ENCODE data around the gene MISP3.

Gene MISP3

GRCh38 chr19:14105680-14106079 is 33.1 kb downstream of the MISP3 start:
- no peak for DNase-seq

DNA sequence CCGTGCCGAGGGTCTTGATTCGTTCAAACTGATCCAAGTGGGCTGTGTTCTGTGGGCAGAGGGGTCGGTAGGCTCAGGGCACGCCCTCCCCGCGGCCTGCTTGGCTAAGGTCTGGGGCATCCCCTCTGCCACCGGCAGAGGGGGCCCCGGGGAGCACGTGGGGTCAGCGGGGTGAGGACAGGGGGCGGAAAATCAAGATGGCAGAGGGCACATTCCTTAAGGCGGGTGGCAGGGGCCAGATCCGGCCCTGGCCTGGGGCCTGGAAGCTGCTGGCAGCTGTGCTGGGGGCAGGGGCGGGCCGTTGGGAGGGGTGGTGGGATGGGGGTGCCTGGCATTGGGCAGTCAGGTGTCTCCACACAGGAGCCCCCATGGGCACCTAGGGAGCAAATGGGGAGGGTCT is 34.3 kb downstream of the MISP3 start:
- no peak for DNase-seq

DNA sequence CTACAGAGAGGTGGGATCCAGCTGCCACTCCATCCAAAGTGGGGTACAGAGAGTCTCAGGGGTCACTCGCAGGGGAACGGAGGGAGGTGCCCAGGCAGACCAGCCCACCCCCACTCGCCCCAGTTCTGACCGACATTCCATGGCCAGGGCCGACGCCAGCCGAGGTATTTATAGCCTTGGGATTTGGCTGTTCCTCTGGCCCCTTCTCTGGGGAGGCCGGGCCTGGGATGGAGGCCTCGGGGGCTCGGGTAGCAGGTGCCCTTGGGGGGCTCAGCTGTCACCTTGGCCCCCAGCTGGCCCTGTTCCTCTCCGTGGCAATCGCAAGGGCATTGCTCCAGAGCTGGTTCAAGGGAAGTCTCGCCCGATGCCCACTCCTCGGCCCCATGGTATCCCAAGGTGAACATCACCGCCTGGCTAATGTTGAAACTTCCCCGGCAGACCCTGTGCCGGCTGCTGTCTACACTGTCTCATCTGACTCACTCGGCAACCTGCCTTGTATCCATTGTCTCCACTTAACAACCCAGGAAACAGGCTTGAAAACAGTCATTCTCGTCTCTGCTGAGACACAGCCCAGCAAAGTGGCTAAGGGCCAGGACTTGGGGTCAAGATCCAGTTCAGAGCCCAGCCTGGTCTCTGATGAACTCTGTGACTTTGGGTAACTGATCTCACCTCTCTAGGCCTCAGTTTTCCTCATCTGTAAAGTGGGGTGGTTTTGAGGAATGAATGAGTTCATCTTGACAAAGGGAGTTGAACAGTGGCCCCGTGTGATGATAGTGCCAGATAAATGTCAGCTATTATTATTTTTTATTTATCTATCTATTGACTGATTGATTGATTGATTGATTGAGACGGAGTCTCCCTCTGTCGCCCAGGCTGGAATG is 35.2 kb downstream of the MISP3 start:
- DNase-seq: no peak

- no peak for DNase-seq
Measured at GRCh38 chr19:14110650-14111049, 38.1 kb downstream of the MISP3 start.

- DNase-seq: no peak
Measured at GRCh38 chr19:14111486-14111885, 38.9 kb downstream of the MISP3 start.

- no peak for DNase-seq
Measured at GRCh38 chr19:14112051-14112808, 39.6 kb downstream of the MISP3 start.

- DNase-seq: no peak
Measured at GRCh38 chr19:14112809-14113385, 40.3 kb downstream of the MISP3 start.

DNA sequence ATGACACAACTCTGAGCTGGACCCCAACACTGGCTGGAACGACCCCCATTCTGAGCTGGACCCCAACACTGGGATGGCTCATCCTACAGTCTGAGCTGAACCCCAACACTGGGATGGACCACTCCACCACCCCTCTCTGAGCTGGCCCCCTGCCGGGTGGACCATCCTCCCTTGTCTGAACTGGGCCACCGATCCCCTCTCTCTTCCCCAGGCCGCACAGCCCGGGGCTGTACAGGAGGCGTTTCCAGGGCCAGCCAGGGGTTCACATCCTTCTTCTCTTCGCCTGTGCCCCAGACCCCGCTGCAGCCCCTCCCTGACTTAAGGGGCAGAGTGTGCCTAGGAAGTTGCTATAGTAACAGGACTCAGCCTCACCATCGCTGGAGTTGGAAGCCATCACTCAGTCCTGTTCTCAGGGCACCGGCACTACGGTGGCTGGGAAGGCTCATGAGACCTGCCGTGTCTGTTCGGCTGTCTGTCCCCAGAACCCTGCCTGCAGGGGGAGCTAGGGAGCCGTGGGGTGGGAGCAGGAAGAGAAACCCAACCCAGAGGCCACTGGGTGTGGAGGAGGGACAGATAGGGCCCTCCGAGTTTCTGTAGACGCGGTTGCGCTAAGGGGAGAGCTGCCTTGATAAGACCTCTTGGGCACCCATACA is 41.3 kb downstream of the MISP3 start:
- DNase-seq: peak in 1 of 4 experiments; percentile 22

DNA sequence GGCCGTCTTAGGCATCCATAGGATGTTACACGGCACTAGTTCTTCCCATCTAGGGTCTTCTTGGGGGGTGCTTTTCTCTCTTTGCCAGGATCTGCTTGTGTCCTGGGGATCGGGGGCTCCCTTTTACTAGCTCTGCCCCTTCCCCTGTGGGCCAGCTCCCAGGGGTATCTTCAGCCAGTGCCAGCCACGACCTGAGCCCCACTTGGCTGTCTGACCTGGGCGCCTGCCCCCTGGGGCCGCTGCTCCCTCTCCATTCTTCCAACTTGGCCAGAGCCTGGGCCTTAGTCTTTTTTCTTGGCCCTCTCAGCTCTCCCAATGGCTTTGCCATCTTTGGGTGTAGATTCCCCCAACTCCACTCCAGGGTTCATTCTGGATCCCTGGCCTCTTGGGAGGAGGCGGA is 41.9 kb downstream of the MISP3 start:
- no peak for DNase-seq

DNA sequence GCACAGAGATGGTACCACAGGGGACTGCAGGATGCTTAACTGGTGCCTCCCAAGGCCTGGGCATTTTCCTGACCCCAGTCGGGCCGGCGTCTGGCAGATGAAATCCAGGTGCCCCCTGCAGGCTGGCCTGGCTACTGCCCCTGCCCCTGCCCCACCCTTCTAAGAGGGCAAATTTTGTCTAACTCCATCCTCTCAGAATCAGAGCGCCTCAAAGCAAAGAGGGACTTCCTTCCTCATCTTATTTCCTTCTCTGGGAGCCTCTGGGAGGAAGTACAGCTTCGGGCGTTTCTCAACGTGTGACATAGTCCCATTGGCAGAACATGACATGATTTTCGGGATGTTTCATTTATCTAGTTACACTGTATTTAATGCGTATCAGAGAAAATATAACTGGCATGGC is 42.3 kb downstream of the MISP3 start:
- peak in 2 of 4 experiments; percentile 8 to 19 for DNase-seq

GRCh38 chr19:14115756-14116155 is 43.2 kb downstream of the MISP3 start:
- no peak for DNase-seq

DNA sequence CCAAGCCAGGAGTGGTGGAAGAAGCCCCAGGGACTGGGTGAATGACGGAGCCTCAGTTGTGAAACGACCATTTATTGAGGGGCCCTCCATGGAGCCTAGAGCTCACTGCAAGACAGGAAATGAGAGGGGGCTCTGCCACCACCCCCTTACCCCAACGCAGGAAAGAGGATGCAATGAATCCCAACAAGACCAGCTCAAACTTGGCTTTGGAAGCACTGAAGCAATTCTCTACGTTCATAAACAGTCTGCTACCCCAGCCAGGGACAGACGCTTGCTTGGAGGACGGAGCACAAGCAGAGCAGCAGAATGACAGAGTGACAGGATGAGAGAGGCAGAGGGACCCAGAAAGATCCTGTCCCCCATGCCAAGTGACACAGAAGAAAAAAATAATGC is 43.9 kb downstream of the MISP3 start:
- no peak for DNase-seq

DNA sequence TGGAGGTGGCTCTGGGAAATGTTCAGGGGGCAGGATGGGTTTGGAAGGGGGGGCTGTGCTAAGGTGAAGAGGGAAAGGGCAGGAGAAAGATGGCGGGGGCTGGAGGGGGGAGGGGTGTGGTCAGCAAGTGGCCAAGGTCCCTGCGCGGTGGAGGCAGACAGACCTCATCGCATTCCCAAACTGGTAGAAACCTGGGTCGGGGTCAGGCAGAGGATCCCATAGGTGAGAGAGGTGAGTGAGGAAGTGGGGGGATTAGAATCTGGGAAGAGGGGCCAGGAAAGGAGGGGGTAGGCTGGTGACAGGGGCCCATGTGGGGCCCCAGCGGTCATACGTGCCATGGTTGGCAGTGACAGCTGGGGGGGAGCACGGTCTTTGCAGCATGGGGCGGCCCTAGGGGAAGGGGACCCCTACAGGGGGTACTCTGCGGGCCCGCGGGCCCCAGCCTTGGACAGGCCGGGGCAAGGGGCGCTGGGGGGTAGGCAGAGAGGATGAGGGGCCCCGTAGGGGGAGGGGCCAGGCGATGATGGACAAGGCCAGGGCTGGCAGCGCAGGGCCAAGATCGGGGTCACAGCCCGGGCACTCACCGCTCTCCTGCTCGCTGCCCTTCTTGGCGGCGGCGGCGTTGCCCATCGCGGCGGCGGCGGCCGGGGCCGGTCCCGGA is 44.5 kb downstream of the MISP3 start:
- DNase-seq: peak in 1 of 4 experiments; percentile 24

GRCh38 chr19:14117668-14118164 is 45.1 kb downstream of the MISP3 start, which contains the start of gene PRKACA:
PRKACA (minus strand) TSS chr19:14117762; CDS start chr19:14117547, 215 bp downstream.
- peak; percentile 95 to 98 (median 96) for DNase-seq

DNA sequence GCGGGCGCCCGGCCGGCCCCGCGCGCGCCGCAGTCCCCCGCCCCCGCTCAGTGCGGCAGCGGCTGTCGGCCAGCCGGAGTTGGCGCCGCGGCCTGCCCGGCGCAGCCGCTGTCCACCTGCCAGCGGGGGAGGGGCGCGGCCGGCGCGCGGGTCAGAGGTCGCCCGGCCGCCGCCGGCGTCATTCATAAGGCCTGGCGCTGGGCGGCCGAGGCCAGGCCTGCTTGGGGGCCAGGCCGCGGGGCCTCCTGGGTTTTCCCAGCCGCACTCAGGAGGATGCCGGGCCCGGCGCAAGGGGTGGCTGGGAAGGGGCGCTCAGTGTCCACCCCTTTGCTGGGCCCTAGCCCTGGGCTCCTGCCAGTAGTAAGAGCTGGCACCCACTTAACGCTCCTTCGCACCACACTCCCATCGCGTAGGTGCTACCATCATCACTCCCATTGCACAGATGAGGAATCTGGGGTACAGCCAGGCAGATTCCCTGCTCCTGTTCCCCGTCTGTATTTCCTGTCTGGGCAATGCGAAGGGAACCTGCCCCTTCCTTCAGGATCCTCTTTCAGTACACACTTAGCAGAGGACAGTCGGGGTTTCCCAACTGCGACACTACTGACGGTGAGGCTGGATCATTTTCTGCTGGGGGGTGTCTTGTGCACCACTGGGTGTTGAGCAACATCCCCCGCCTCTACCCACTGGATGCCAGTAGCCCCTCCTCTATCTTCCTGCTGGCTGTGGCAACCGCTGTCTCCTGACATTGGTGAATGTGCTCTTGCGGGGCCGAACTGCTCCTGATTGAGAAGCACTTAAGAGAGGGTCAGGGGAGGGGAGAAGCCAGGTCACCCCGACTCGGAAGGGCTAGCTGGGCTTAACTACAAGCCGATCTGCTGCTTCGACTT is 45.8 kb downstream of the MISP3 start:
- peak in 2 of 4 experiments; percentile 21 to 38 for DNase-seq

DNA sequence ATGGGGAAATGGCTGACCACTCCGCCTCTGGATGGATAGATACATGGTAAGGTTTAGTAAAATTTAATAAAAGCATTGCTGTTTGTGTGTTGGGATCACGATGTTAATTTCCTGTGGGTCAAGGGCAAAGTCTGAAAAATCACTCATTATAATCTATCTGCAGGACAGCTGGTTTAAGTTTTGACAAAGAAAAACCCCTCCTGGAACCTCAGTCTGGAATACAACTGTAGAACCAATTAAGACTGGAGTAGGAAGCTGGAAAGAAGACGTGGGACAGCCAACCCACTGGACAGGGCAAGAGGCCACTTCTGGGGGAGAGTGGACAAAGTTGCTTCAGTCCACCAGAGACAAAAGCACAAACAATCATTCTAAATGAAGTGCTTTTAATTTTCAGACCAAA is 46.6 kb downstream of the MISP3 start:
- no peak for DNase-seq

GRCh38 chr19:14119644-14120496 is 47.3 kb downstream of the MISP3 start:
- DNase-seq: no peak

DNA sequence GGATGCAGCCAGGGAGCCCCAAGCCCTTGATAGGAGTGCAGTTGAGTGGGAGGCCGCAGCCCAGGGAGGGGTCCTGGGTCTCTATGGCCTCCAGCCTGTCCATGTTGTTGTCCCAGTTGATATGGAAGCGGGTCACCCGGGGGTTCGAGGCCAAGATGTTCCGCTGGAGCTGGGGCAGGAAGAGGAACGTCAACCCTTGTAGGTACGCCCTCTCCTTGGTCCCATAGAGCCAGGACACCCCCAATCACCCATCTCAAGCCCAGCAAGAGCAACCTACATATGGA is 47.9 kb downstream of the MISP3 start:
- no peak for DNase-seq

DNA sequence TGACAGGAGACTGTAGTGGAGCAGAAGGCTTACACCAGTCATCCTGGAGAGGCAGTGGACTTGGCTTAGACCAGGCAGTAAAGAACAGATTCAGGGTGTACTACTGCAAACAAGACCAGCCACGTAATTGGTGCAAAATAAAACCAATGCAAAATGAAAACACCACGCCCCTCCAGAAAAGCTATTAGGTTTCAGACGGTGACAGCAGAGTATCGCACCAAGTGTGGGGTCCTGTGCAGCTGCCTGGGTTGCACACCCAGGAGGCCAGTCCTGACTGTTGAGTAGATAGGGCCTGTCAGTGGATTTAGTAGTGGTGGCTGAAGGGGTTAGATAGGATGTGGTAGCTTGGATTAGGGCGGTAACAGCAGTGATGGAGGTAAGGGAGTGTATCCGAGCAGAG is 50.3 kb downstream of the MISP3 start:
- no peak for DNase-seq
